ENCODE measurements around the gene LHPP. TPM values are rescaled to one million over a fixed set of nuclear protein-coding genes. Genes with fewer than 3 reads are reported as not detected.

LHPP gene
- total RNA-seq, 1 donor from 2014 or later, result 6.0 TPM

- peaks cover 12% of the 10 kb centered on the region for H3K4me1 Mint-ChIP-seq (ENCODE audit: low read depth, unreplicated experiment)
- H3K27me3 Mint-ChIP-seq (ENCODE audit: unreplicated experiment), result peaks cover 4% of the 10 kb centered on the region
- H3K9me3 Mint-ChIP-seq (ENCODE audit: unreplicated experiment), result peaks cover 11% of the 10 kb centered on the region
- no peak for TF ChIP-seq CTCF (IDR thresholded peaks at IDR 0.05; ENCODE audit: partially characterized antibody, unreplicated experiment)
- no peak for DNase-seq
- H3K36me3 Mint-ChIP-seq (ENCODE audit: unreplicated experiment), result no peaks in the 10 kb centered on the region
- H3K4me3 Mint-ChIP-seq (ENCODE audit: unreplicated experiment), result no peak overlapping the region
- H3K27ac Mint-ChIP-seq (ENCODE audit: unreplicated experiment), result no peak overlapping the region
Observed at GRCh38 chr10:124566222-124566888, 104.7 kb downstream of the LHPP start.

- H3K36me3 Mint-ChIP-seq (ENCODE audit: unreplicated experiment), result peaks cover 5% of the 10 kb centered on the region
- H3K4me1 Mint-ChIP-seq (ENCODE audit: low read depth, unreplicated experiment), result peaks cover 14% of the 10 kb centered on the region
- TF ChIP-seq CTCF (IDR thresholded peaks at IDR 0.05; ENCODE audit: partially characterized antibody, unreplicated experiment), result no peak
- peaks cover 11% of the 10 kb centered on the region for H3K9me3 Mint-ChIP-seq (ENCODE audit: unreplicated experiment)
- DNase-seq, result peak; percentile 13
- peaks cover 4% of the 10 kb centered on the region for H3K27me3 Mint-ChIP-seq (ENCODE audit: unreplicated experiment)
- no peak overlapping the region for H3K4me3 Mint-ChIP-seq (ENCODE audit: unreplicated experiment)
- H3K27ac Mint-ChIP-seq (ENCODE audit: unreplicated experiment), result no peak overlapping the region
Observed at GRCh38 chr10:124566981-124567835, 105.6 kb downstream of the LHPP start.

- Mint-ChIP-seq H3K9me3 (ENCODE audit: unreplicated experiment) (peaks cover 11% of the 10 kb centered on the region), H3K4me3 (ENCODE audit: unreplicated experiment) (no peak overlapping the region), H3K27me3 (ENCODE audit: unreplicated experiment) (peaks cover 2% of the 10 kb centered on the region), H3K27ac (ENCODE audit: unreplicated experiment) (no peak overlapping the region), H3K36me3 (ENCODE audit: unreplicated experiment) (peaks cover 5% of the 10 kb centered on the region), H3K4me1 (ENCODE audit: low read depth, unreplicated experiment) (peaks cover 14% of the 10 kb centered on the region)
- TF ChIP-seq CTCF (IDR thresholded peaks at IDR 0.05; ENCODE audit: partially characterized antibody, unreplicated experiment), result no peak
- peak; percentile 12 for DNase-seq
Observed at GRCh38 chr10:124568339-124568738, 106.7 kb downstream of the LHPP start.

- DNase-seq, result peak; percentile 52
- TF ChIP-seq CTCF (IDR thresholded peaks at IDR 0.05; ENCODE audit: partially characterized antibody, unreplicated experiment), result no peak
- H3K4me3 Mint-ChIP-seq (ENCODE audit: unreplicated experiment), result peak overlapping the region; percentile 55
- peaks cover 2% of the 10 kb centered on the region for H3K27me3 Mint-ChIP-seq (ENCODE audit: unreplicated experiment)
- H3K9me3 Mint-ChIP-seq (ENCODE audit: unreplicated experiment), result peaks cover 9% of the 10 kb centered on the region
- H3K27ac Mint-ChIP-seq (ENCODE audit: unreplicated experiment), result peak overlapping the region; percentile 84
- H3K4me1 Mint-ChIP-seq (ENCODE audit: low read depth, unreplicated experiment), result peaks cover 14% of the 10 kb centered on the region
- H3K36me3 Mint-ChIP-seq (ENCODE audit: unreplicated experiment), result peaks cover 5% of the 10 kb centered on the region
Observed at GRCh38 chr10:124568848-124569622, 107.4 kb downstream of the LHPP start.
